Activated CD4-positive, alpha-beta memory T cell treated with anti-CD3 and anti-CD28 coated beads, Interleukin-2, amount 10 ng/mL, durations not matched to agents 7 days and 5 days (primary cell): ENCODE measurements around the gene TMEM50A. TPM values are rescaled to one million over a fixed set of nuclear protein-coding genes. Genes with fewer than 3 reads are reported as not detected.
"Not testable (repeated sequence)": the region's sequence is repeated elsewhere in the genome, so short reads cannot be mapped to it uniquely, and the experiment has no call there.

Experiments used
- CTCF ChIA-PET: fragments of 350-600 bp; sonication (Branson Sonifier 250); formaldehyde crosslinking; loops from one replicate; lab custom pipeline; 2021; ENCODE audit warnings: antibody characterized with exemption, inconsistent platforms; lab: Charles Lee
- POLR2A ChIA-PET: fragments of 350-600 bp; sonication (Branson Sonifier 250); formaldehyde crosslinking; loops from one replicate; lab custom pipeline; 2021; ENCODE audit warnings: antibody characterized with exemption; lab: Charles Lee
- DNase-seq: peaks from one replicate; pipeline ENCODE4 v3.0.0-alpha.2; 2020
- H3K27ac Mint-ChIP-seq: one replicate; pipeline ENCODE4 v1.8.0; 2021; ENCODE audit warnings: mild to moderate bottlenecking, mixed read lengths
- H3K27me3 Mint-ChIP-seq: one replicate; pipeline ENCODE4 v1.8.0; 2021; ENCODE audit warnings: mixed read lengths
- H3K36me3 Mint-ChIP-seq: one replicate; pipeline ENCODE4 v1.8.0; 2021; ENCODE audit warnings: low read depth, mixed read lengths
- H3K4me1 Mint-ChIP-seq: one replicate; pipeline ENCODE4 v1.8.0; 2021; ENCODE audit warnings: mixed read lengths
- H3K4me3 Mint-ChIP-seq: one replicate; pipeline ENCODE4 v1.8.0; 2021; ENCODE audit warnings: mild to moderate bottlenecking, mixed read lengths
- H3K9me3 Mint-ChIP-seq: one replicate; pipeline ENCODE4 v1.8.0; 2021; ENCODE audit warnings: mixed read lengths
- total RNA-seq, 2 experiments: library from RNA; stranded (reverse); gene quantifications; one replicate each; pipeline ENCODE4 v1.2.3, GENCODE V29; 2021

The TMEM50A gene
- total RNA-seq, 2 experiments from 2014 or later, result 182 to 183 TPM

DNA sequence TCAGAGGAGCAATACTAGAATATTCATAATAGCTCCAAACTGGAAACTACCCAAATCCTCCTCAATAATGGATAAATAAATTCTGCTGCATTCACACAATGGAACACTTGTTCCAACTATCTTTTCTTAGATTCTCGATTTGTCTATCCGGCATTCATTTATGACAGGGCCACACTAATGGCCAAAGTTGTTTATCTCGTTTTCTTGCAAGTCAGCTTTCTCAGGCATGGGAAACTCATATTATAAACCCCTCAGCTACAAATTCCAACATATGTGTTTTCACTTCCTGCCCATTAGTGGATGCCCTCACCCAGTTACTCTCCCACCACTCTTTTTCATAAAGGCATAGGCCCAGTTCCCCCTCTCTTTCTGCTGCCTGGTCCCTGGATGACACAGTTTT lies 40.2 kb downstream of the TMEM50A start:
- CTCF ChIA-PET, H3K9me3 Mint-ChIP-seq, H3K4me1 Mint-ChIP-seq, H3K4me3 Mint-ChIP-seq, H3K36me3 Mint-ChIP-seq, POLR2A ChIA-PET, DNase-seq, H3K27ac Mint-ChIP-seq: not testable (repeated sequence)
- H3K27me3 Mint-ChIP-seq, result peaks cover 10% of the 10 kb centered on the region

DNA sequence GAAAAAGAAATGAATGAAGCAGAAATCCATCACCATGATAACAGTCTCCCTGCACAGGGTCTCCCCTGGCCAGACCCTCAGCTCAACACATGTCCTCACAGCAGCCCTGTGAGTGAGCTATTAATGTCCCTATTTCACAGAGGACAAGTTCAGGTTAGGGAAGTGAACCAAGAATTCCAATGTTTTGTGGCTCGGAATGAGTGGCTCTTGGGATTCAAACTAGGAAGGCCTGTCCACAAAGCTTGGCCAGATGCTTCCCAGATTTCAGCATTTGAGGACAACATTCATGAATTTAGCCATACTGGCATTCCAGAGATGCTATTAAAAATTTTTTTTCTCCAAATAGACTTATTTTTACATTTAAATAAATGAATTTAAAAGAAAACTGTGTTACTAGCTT lies 44.4 kb downstream of the TMEM50A start:
- H3K9me3 Mint-ChIP-seq, DNase-seq, CTCF ChIA-PET, H3K4me1 Mint-ChIP-seq, H3K4me3 Mint-ChIP-seq, H3K36me3 Mint-ChIP-seq, H3K27ac Mint-ChIP-seq, POLR2A ChIA-PET: not testable (repeated sequence)
- H3K27me3 Mint-ChIP-seq, result peaks cover 13% of the 10 kb centered on the region

DNA sequence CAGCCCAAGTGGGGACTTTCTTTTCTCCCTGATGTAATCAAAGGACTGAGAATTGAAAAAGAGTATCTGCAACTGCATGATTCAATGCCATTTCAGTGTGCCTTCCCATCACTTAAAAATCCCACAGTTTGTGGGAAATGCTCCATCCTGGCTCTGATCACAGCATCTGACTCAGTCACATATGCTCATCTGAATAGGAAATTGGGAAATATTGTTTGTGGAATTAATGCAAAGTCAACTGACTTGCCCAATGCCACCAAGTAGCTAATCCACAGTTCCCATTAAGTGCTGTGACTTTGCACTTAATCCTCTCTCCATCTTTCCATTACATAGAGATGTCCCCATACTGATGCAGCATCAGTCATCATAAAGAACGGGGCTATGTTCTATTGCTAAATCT lies 45.0 kb downstream of the TMEM50A start:
- H3K4me1 Mint-ChIP-seq, H3K27ac Mint-ChIP-seq, H3K9me3 Mint-ChIP-seq, DNase-seq, POLR2A ChIA-PET, H3K4me3 Mint-ChIP-seq, CTCF ChIA-PET, H3K36me3 Mint-ChIP-seq: not testable (repeated sequence)
- peaks cover 13% of the 10 kb centered on the region for H3K27me3 Mint-ChIP-seq

DNA sequence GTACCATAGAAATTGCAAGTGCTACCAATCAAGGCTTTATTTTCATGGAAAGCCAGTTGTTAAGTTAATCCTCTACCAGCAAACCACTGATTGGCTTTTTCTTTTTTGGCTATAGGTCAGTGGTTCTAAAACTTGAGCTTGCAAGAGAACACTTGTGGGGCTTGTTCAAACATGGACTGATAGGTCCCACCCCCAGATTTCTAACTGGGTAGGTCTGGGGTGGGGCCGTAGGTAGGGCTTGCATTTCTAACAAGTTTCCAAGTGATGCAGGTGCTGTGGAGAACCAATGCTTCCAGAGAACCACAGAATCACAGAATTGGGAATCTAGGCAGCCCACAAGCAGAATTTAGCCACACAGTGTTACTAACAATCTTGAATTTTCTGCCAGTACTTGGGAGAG lies 45.7 kb downstream of the TMEM50A start:
- CTCF ChIA-PET, H3K27ac Mint-ChIP-seq: not testable (repeated sequence)

DNA sequence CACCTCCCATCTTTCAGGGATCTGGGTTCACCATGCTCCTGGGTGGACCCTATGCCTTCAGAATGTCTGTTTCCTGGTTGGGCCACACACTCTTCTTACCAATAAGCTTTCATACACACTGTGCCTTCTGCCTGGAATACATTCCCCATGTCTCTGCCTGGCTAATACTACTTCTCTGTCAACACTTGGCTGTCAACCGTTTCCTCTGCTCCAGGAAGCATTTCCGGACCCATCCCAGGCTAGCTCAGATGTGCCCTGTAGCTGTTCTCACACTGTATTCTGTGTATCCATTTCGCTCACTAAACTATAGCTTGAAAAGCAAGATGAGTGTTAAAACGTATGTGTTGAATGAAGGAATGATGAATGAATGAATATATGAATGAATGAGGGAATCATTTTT lies 49.0 kb downstream of the TMEM50A start:
- H3K36me3 Mint-ChIP-seq, H3K4me1 Mint-ChIP-seq, DNase-seq, CTCF ChIA-PET, H3K9me3 Mint-ChIP-seq, POLR2A ChIA-PET, H3K27ac Mint-ChIP-seq, H3K4me3 Mint-ChIP-seq: not testable (repeated sequence)
- H3K27me3 Mint-ChIP-seq, result peaks cover 18% of the 10 kb centered on the region

More for the DNA sequence above, 45.7 kb downstream of the TMEM50A start:
- H3K9me3 Mint-ChIP-seq, DNase-seq, H3K4me3 Mint-ChIP-seq, H3K4me1 Mint-ChIP-seq, H3K36me3 Mint-ChIP-seq, POLR2A ChIA-PET: not testable (repeated sequence)
- H3K27me3 Mint-ChIP-seq, result peaks cover 12% of the 10 kb centered on the region

DNA sequence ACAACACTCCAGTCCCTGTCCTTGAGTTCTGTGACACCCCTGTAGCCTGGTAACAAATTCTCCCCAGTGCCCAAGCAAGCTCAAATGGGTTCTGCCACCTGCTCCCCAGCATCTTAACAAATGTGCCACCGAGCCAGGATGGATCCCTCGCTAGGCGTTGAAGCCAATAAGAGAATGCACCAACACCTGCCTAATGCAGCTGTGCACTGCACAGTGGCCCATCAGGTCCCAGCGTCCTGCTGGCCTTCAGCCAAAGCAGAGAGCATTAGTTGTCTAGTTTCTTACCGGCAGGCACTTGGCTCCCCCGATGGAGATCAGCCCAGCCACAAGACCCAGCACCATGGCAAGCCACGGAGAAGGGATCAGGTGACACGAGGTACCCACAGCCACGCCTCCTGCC lies 50.6 kb downstream of the TMEM50A start:
- H3K4me3 Mint-ChIP-seq, H3K36me3 Mint-ChIP-seq, H3K27ac Mint-ChIP-seq, H3K9me3 Mint-ChIP-seq, CTCF ChIA-PET, H3K4me1 Mint-ChIP-seq, DNase-seq, POLR2A ChIA-PET: not testable (repeated sequence)
- H3K27me3 Mint-ChIP-seq, result peaks cover 14% of the 10 kb centered on the region

DNA sequence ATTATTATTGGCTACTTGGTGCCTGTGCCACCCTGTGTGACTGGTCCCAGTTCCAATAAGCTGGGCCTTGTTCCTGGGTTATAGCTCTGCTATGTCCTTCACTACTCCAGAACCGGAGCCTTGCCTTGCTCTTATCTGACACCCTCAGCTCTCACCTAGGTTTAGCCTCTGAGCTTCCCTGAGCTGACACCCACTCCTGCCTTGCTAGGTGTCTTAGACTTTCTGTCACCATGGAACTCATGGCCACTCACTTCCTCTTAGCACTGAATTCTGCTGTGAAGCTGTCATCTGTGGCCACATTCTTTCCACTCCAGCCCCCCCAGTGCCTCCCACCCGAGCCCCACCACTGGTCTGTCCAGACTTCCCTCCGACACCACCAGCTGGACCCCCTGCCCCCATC lies 51.6 kb downstream of the TMEM50A start:
- POLR2A ChIA-PET, DNase-seq, H3K36me3 Mint-ChIP-seq, H3K4me3 Mint-ChIP-seq, H3K4me1 Mint-ChIP-seq, H3K27ac Mint-ChIP-seq, H3K9me3 Mint-ChIP-seq: not testable (repeated sequence)
- peaks cover 17% of the 10 kb centered on the region for H3K27me3 Mint-ChIP-seq
- CTCF ChIA-PET, result interaction anchor here (0.6 kb wide), 1 partner anchor 59 kb away, joined by 3 read pairs; no protein-coding TSS in a partner anchor

DNA sequence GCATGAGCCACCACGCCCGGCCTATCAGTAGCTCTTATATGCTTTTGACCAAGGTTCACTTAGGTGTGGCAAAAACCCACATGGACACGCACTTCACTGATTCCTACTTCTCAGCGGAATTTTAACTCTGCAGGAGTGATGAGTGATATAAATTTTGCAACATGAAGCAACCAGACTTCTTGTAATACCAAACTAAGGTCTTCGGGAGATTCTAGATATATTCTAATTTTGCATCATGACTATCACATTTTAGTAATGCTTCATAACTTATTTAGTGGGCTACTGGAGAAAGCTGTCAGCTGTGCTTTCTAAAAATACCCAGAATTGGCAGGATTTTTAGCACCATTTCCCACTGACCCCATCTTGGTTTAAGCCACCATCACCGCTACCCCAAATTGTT lies 54.7 kb downstream of the TMEM50A start:
- Mint-ChIP-seq H3K4me3 (no peak overlapping the region), H3K27me3 (peaks cover 21% of the 10 kb centered on the region), H3K27ac (no peak overlapping the region), H3K9me3 (no peaks in the 10 kb centered on the region), H3K4me1 (peaks cover 2% of the 10 kb centered on the region), H3K36me3 (no peaks in the 10 kb centered on the region)
- DNase-seq, result no peak
- CTCF ChIA-PET, result no interaction called here
- POLR2A ChIA-PET, result no interaction called here

DNA sequence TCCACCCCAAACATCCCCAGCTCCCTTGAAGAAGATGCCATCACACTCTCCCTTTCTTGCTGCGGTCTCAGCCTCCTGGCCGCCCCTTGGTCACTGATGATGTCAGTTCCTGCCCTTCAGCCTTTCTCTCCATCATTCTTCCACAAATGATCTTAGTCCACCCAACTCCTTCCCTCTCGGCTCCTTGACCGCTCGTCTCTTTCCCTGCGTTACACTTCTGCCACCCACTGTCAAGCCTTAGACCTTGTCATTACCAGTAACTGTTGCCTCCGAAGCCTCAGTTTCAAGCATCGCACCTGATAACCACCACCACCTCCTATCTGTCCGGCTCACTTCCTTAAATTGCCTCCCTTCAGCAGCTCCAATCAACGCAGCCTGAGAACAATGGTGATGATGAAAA lies 59.4 kb downstream of the TMEM50A start:
- H3K27ac Mint-ChIP-seq, H3K36me3 Mint-ChIP-seq, POLR2A ChIA-PET, H3K9me3 Mint-ChIP-seq, DNase-seq, H3K4me1 Mint-ChIP-seq, H3K4me3 Mint-ChIP-seq, CTCF ChIA-PET: not testable (repeated sequence)
- peaks cover 24% of the 10 kb centered on the region for H3K27me3 Mint-ChIP-seq

DNA sequence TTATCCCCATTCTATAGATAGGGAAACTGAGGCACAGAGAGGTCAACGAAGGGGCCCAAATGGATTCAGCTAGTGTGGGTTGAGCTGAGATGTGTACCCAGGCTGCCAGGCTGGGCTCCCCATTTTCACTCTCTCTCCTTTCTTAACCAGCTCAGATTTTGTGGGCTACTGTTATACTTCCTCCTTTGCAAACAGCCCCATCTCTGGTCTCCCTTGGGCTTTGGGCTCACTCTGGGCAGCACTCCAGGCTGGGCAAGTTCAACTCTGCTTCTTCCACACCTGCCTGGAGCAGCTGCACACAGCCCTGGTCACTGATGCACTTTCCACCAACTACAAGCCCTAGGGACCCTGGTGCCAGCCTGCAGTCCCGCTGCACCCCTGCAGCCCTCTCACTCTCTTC lies 59.9 kb downstream of the TMEM50A start:
- POLR2A ChIA-PET, H3K4me1 Mint-ChIP-seq, CTCF ChIA-PET, H3K27ac Mint-ChIP-seq, H3K9me3 Mint-ChIP-seq, H3K4me3 Mint-ChIP-seq, DNase-seq, H3K36me3 Mint-ChIP-seq: not testable (repeated sequence)
- peaks cover 27% of the 10 kb centered on the region for H3K27me3 Mint-ChIP-seq

DNA sequence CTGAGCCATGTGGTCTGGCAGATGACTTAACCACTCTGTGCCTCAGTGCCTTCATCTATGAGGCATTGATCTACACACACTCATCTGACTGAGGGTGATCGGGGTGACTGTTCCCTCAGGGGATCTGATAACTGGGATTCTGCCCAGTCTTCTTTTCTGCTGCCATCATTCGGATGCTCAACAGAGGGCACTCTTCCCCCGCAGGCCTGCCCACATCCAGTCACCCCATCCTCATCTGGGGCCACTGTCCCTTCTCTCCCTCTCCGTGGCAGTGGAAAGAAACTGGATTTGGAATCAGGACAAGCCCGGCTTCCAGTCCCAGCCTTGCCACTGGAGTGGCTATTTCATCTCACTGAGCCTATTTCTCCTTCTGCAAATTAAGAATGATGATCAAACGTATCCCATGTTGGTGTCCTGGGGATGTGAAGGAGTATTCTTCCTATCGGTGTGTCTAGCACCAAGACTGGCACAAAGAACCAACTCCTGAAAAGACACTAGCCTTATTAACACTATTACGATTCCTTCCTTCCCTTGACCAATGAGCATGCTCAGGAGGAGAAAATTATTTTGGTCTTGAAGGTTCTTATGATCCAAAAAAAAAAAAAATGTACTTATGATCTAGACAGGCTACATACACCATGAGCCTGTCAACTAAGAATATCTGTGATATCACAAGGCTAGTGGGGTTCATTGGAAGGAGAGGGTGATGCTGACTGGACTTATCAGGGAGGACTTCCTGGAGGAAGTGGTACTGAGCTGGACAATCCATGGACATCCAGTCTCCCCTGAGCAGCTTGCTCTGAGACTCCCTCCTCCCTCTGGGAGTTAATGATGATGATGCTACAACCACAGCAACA lies 65.0 kb downstream of the TMEM50A start:
- peaks cover 16% of the 10 kb centered on the region for H3K27me3 Mint-ChIP-seq
- POLR2A ChIA-PET, H3K36me3 Mint-ChIP-seq, H3K4me1 Mint-ChIP-seq, H3K9me3 Mint-ChIP-seq, H3K4me3 Mint-ChIP-seq, H3K27ac Mint-ChIP-seq: not testable (repeated sequence)
- DNase-seq, result peak; percentile 23
- CTCF ChIA-PET, result interaction anchor here (0.7 kb wide), 1 partner anchor 120 kb away, joined by 3 read pairs; no protein-coding TSS in a partner anchor

DNA sequence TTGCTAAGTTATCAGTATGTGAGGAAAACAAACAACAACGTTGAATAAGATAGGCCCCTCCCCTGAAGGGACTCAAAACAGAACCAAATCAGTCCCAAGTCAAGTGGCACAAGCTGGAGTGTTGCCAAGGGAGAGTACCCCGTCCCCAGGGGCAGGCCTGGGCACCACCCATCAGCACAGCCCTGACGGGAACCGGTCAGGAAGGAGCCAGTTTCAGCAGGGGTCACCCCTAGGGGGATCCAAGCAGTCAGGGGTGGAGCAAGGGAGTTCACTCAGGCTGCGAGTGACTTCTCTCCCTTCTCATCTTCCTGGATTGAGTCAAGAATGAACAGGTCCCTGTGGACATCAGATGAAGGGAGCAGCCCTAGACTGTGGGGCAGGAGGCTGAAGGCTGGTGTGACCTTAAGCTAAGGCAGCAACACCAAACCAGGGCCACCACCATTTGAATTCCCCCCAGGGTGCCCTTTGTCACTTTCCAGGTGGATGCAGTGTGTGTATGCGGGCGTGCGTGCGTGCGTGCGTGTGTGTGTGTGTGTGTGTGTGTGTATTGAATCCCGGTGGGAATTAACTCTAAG lies 67.7 kb downstream of the TMEM50A start:
- POLR2A ChIA-PET, DNase-seq, H3K36me3 Mint-ChIP-seq, H3K9me3 Mint-ChIP-seq, H3K27me3 Mint-ChIP-seq, H3K27ac Mint-ChIP-seq, H3K4me1 Mint-ChIP-seq, H3K4me3 Mint-ChIP-seq: not testable (repeated sequence)
- CTCF ChIA-PET, result interaction anchor here (0.9 kb wide), 1 partner anchor 116 kb away, joined by 5 read pairs; no protein-coding TSS in a partner anchor

DNA sequence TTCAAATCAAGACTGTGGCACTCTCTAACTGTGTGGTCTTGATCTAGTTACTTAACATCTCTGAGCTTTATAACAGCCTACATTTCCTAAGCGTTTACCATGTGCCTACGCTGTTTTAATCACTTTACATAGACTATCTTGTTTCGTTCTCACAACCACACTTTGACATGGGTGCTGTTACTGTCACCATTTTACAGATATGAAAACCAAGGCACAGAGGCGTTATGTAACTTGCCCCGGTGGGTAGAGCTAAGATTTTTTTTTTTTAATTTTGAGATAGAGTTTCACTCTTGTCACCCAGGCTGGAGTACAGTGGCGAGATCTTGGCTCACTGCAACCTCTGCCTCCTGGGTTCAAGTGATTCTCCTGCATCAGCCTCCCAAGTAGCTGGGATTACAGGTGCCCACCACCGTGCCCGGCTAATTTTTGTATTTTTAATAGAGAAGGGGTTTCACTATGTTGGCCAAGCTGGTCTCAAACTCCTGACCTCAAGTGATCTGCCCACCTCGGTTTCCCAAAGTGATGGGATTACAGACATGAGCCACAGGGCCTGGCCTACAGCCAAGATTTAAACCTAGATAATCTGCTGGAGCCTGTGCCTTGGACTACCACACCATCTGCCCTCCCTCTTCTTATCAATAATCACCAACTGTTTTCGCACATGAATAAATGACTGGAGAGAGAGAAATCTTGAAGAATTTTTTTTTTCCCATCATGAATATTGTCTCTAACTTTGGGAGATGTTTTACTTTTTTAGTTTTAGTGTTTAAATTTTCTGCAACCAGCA lies 71.7 kb downstream of the TMEM50A start:
- DNase-seq, H3K36me3 Mint-ChIP-seq, H3K4me1 Mint-ChIP-seq, H3K27me3 Mint-ChIP-seq, CTCF ChIA-PET, H3K27ac Mint-ChIP-seq, H3K4me3 Mint-ChIP-seq, POLR2A ChIA-PET, H3K9me3 Mint-ChIP-seq: not testable (repeated sequence)
